ENCODE measurements around the gene DNASE1.
"Not testable (repeated sequence)": the region's sequence is repeated elsewhere in the genome, so short reads cannot be mapped to it uniquely, and the experiment has no call there.

The DNASE1 gene

GRCh38 chr16:3641801-3642396 is 12.6 kb upstream of the DNASE1 start:
- no peak for DNase-seq

- no peak for DNase-seq
Observed at GRCh38 chr16:3642397-3643094, 11.9 kb upstream of the DNASE1 start.

GRCh38 chr16:3643095-3643730 is 11.3 kb upstream of the DNASE1 start:
- no peak for DNase-seq

GRCh38 chr16:3645108-3645503 is 9.4 kb upstream of the DNASE1 start:
- no peak for DNase-seq

GRCh38 chr16:3645504-3646347 is 8.8 kb upstream of the DNASE1 start:
- no peak for DNase-seq

GRCh38 chr16:3646348-3646920 is 8.1 kb upstream of the DNASE1 start:
- no peak for DNase-seq

- DNase-seq, result no peak
Observed at GRCh38 chr16:3650631-3651265, 3.7 kb upstream of the DNASE1 start.

GRCh38 chr16:3651461-3652372 is 2.8 kb upstream of the DNASE1 start:
- DNase-seq, result no peak

GRCh38 chr16:3652373-3653195 is 1.9 kb upstream of the DNASE1 start:
- no peak for DNase-seq

GRCh38 chr16:3655030-3655395 is 522 bp downstream of the DNASE1 start:
- no peak for DNase-seq

GRCh38 chr16:3655396-3656159 is 1.1 kb downstream of the DNASE1 start:
- DNase-seq, result no peak

- DNase-seq, result not testable (repeated sequence)
Observed at GRCh38 chr16:3656160-3656490, 1.6 kb downstream of the DNASE1 start.

- no peak for DNase-seq
Observed at GRCh38 chr16:3656491-3657468, 2.3 kb downstream of the DNASE1 start.

- DNase-seq, result no peak
Observed at GRCh38 chr16:3659251-3659650, 4.8 kb downstream of the DNASE1 start.

- DNase-seq, result no peak
Observed at GRCh38 chr16:3661311-3661710, 6.8 kb downstream of the DNASE1 start.

GRCh38 chr16:3661922-3662321 is 7.4 kb downstream of the DNASE1 start:
- DNase-seq, result no peak

- DNase-seq, result no peak
Observed at GRCh38 chr16:3662601-3663000, 8.1 kb downstream of the DNASE1 start.

GRCh38 chr16:3664187-3664896 is 9.9 kb downstream of the DNASE1 start:
- DNase-seq, result no peak

Measured in bone marrow (tissue), 2 donors.